Mucosa of descending colon (tissue), 3 donors: ENCODE results near the gene BTG1. TPM values are rescaled to one million over a fixed set of nuclear protein-coding genes. Genes with fewer than 3 reads are reported as not detected.

ENCODE experiments used
- ATAC-seq: fragments of 200-7000 bp; cut with Tn5 transposase; one replicate; pipeline ENCODE4 v1.9.1; 2020; ENCODE audit warnings: mild to moderate bottlenecking, moderate library complexity
- DNase-seq, 3 donors: peaks; one replicate each; pipeline ENCODE4 v3.0.0-alpha.2; 2020
- H3K36me3 ChIP-seq: fragments of 200-600 bp; one replicate; pipeline ENCODE4 v1.8.0; 2021; ENCODE audit warnings: low read depth, mild to moderate bottlenecking
- H3K4me1 ChIP-seq: fragments of 200-600 bp; one replicate; pipeline ENCODE4 v1.8.0; 2021; ENCODE audit warnings: low read depth, mild to moderate bottlenecking
- H3K4me3 ChIP-seq: fragments of 200-600 bp; one replicate; pipeline ENCODE4 v1.8.0; 2021; ENCODE audit warnings: mild to moderate bottlenecking
- H3K9me3 ChIP-seq: fragments of 200-600 bp; one replicate; pipeline ENCODE4 v1.8.0; 2021; ENCODE audit warnings: mild to moderate bottlenecking
- intact Hi-C, 2 donors: fragments of 100-400 bp; cut with DNase I in 1 of 2; cut with micrococcal nuclease in 1 of 2; formaldehyde crosslinking; loops; one replicate each; pipeline versions ENCODE4 v1.11.0 to v1.11.1; 2022; cut with DNase I, micrococcal nuclease
- total RNA-seq, 3 donors: library from RNA; stranded (reverse); fragmentation: NEBNext Ultra II Directional in 2 of 3; extraction: Animal tissue kit (Norgen Biotek cat#: 25700) in 2 of 3; gene quantifications; one replicate each; pipeline versions ENCODE4 v1.2.1 to v1.2.4, GENCODE V29; 2021 to 2023
- TF ChIP-seq, protein P1 (sequence below): fragments of 200-600 bp; IDR thresholded peaks from one replicate; pipeline ENCODE4 v1.8.0; 2022; ENCODE audit warnings: antibody characterized with exemption, mild to moderate bottlenecking
- donor health status: DM: no; HTN: no; CAD: no; lungs with moderate emphysema.
- donor health status: DM: no; HTN: no; CAD: no.
- donor health status: DM: no; HTN: yes; CAD: no.

Gene BTG1
- total RNA-seq, 3 donors from 2014 or later: 124 to 176 (median 147) TPM

- ATAC-seq (no peak), DNase-seq (no peak)
- intact Hi-C loops: no loop called here
- Histone ChIP-seq H3K36me3 (no peaks in the 10 kb centered on the region), H3K4me3 (no peak overlapping the region), H3K9me3 (no peaks in the 10 kb centered on the region), H3K4me1 (peaks cover 24% of the 10 kb centered on the region)
- TF ChIP-seq, protein P1, sequence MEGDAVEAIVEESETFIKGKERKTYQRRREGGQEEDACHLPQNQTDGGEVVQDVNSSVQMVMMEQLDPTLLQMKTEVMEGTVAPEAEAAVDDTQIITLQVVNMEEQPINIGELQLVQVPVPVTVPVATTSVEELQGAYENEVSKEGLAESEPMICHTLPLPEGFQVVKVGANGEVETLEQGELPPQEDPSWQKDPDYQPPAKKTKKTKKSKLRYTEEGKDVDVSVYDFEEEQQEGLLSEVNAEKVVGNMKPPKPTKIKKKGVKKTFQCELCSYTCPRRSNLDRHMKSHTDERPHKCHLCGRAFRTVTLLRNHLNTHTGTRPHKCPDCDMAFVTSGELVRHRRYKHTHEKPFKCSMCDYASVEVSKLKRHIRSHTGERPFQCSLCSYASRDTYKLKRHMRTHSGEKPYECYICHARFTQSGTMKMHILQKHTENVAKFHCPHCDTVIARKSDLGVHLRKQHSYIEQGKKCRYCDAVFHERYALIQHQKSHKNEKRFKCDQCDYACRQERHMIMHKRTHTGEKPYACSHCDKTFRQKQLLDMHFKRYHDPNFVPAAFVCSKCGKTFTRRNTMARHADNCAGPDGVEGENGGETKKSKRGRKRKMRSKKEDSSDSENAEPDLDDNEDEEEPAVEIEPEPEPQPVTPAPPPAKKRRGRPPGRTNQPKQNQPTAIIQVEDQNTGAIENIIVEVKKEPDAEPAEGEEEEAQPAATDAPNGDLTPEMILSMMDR: no peak
Measured at GRCh38 chr12:92133795-92134637, 11.6 kb downstream of the BTG1 start.

DNA sequence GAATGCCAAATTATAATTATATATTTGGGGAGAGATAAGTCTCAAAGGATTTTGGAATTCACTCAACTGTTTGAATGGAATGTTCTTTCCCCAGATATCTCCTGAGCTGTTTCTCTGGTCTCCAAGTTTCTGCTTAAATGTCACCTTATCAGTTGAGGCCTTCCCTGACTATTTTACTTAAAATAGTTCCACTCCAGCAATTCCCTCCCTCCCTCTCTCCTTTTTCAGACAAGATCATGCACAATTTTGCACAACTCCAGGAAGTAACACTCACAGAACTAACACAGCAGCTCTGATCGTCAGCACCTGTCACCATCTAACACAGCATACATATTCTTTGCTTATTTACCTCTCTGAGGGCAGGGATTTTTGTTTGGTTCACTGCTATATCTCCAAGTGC, 12.5 kb downstream of the BTG1 start:
- intact Hi-C loops: no loop called here
- H3K4me3 ChIP-seq: no peak overlapping the region
- no peak for DNase-seq
- TF ChIP-seq, protein P1: no peak
- no peaks in the 10 kb centered on the region for H3K9me3 ChIP-seq
- no peaks in the 10 kb centered on the region for H3K36me3 ChIP-seq
- ATAC-seq: peak; percentile 25
- peaks cover 22% of the 10 kb centered on the region for H3K4me1 ChIP-seq

- Histone ChIP-seq H3K4me1 (peaks cover 16% of the 10 kb centered on the region), H3K4me3 (no peak overlapping the region), H3K36me3 (no peaks in the 10 kb centered on the region), H3K9me3 (no peaks in the 10 kb centered on the region)
- ATAC-seq (no peak), DNase-seq (no peak)
- intact Hi-C loops: no loop called here
- TF ChIP-seq, protein P1: no peak
Measured at GRCh38 chr12:92132288-92132687, 13.4 kb downstream of the BTG1 start.

DNA sequence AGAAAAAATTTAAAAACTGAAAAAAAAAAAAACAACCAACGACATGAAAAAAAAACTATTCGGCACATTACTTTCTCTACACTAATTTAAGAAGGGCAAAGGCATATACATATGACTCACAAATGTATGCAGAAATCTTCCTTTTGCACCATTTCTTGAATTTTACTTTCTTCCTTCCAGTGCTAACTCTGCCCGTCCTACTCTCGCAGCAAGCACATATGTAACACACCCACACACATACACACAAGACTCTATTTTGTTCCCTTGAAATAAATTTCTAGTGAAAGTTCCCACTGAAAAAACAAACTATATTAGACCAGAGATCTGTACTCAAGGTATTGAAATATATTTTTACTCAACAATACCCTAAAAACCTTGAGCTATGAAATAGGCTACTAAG, 14.6 kb downstream of the BTG1 start:
- TF ChIP-seq, protein P1: no peak
- H3K36me3 ChIP-seq: no peaks in the 10 kb centered on the region
- no peak overlapping the region for H3K4me3 ChIP-seq
- peaks cover 14% of the 10 kb centered on the region for H3K4me1 ChIP-seq
- DNase-seq: no peak
- H3K9me3 ChIP-seq: no peaks in the 10 kb centered on the region
- intact Hi-C loops: no loop called here
- ATAC-seq: no peak

GRCh38 chr12:92129609-92130008, 16.0 kb downstream of the BTG1 start:
- TF ChIP-seq, protein P1: no peak
- Histone ChIP-seq H3K9me3 (no peaks in the 10 kb centered on the region), H3K36me3 (no peaks in the 10 kb centered on the region), H3K4me1 (peaks cover 8% of the 10 kb centered on the region), H3K4me3 (no peak overlapping the region)
- intact Hi-C loops: no loop called here
- DNase-seq (no peak), ATAC-seq (no peak)
